Measurements from ENCODE around the gene BMP10.

- TF ChIP-seq EP300 (IDR thresholded peaks at IDR 0.05; ENCODE audit: borderline replicate concordance in 1 of 2, low read depth in 1 of 2, low read length in 1 of 2) (peak in 1 of 2 experiments; percentile 59; a peak in 1 of 4 replicates), RFX5 (IDR thresholded peaks at IDR 0.05; ENCODE audit: low read length) (no peak), RCOR1 (IDR thresholded peaks at IDR 0.05; ENCODE audit: low read length) (peak; percentile 98), IRF3 (IDR thresholded peaks at IDR 0.05; ENCODE audit: low read depth, low read length) (no peak), MXI1 (IDR thresholded peaks at IDR 0.05; ENCODE audit: low read depth, low read length) (no peak), POLR2AphosphoS5 (IDR thresholded peaks at IDR 0.05; ENCODE audit: low read depth, low read length) (peak; percentile 13; the same call in 1 of the 2 replicates), MEF2A (IDR thresholded peaks at IDR 0.05; ENCODE audit: borderline replicate concordance, low read depth) (no peak), GATA2 (CRISPR knock-in tag; IDR thresholded peaks at IDR 0.05) (no peak)
- TF ChIP-seq, protein P1, sequence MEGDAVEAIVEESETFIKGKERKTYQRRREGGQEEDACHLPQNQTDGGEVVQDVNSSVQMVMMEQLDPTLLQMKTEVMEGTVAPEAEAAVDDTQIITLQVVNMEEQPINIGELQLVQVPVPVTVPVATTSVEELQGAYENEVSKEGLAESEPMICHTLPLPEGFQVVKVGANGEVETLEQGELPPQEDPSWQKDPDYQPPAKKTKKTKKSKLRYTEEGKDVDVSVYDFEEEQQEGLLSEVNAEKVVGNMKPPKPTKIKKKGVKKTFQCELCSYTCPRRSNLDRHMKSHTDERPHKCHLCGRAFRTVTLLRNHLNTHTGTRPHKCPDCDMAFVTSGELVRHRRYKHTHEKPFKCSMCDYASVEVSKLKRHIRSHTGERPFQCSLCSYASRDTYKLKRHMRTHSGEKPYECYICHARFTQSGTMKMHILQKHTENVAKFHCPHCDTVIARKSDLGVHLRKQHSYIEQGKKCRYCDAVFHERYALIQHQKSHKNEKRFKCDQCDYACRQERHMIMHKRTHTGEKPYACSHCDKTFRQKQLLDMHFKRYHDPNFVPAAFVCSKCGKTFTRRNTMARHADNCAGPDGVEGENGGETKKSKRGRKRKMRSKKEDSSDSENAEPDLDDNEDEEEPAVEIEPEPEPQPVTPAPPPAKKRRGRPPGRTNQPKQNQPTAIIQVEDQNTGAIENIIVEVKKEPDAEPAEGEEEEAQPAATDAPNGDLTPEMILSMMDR (IDR thresholded peaks at IDR 0.05): no peak
- TF ChIP-seq, protein P2, sequence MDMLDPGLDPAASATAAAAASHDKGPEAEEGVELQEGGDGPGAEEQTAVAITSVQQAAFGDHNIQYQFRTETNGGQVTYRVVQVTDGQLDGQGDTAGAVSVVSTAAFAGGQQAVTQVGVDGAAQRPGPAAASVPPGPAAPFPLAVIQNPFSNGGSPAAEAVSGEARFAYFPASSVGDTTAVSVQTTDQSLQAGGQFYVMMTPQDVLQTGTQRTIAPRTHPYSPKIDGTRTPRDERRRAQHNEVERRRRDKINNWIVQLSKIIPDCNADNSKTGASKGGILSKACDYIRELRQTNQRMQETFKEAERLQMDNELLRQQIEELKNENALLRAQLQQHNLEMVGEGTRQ (IDR thresholded peaks at IDR 0.05; ENCODE audit: borderline replicate concordance, low read depth, low read length): peak; percentile 44; the same call in 1 of the 2 replicates
These were observed 42.1 kb downstream of the BMP10 start for GRCh38 chr2:68828887-68829708.

Measured in SK-N-SH (cell line).